ENCODE measurements around the gene PTPRD. TPM values are rescaled to one million over a fixed set of nuclear protein-coding genes. Genes with fewer than 3 reads are reported as not detected.

The PTPRD gene
- total RNA-seq, 4 donors from 2014 or later = 0.78 to 11.7 (median 1.6) TPM

DNA sequence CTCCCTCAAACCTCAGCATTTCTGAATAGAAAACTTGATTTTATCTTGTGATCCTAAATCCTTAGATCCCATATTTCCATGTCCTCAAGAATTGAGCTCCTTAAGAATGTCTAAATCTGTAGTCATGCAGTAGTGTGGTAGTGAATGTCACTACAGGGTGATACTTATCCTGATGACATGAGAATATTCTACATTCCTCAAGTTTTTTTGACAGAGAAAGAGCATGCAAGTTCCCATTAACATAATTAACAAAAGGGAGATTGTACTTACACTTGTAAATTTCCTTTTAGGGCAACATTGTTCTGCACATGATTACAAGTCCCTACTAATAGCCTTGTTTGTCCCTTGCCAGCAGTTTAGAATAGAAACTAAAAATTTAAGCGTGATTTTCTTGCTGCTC is 352.3 kb downstream of the PTPRD start:
- Histone ChIP-seq H3K9me3 (no peaks in the 10 kb centered on the region), H3K27ac (no peak overlapping the region), H3K27me3 (no peaks in the 10 kb centered on the region), H3K4me3 (no peak overlapping the region), H3K36me3 (no peaks in the 10 kb centered on the region), H3K4me1 (no peaks in the 10 kb centered on the region)
- intact Hi-C loops (cut with DNase I; ENCODE audit: low total_unique reads) (no loop called here), in situ Hi-C loops (cut with MboI; ENCODE audit: low sequenced_read_pairs in 4 of 4) (no loop called here)
- TF ChIP-seq, protein P1, sequence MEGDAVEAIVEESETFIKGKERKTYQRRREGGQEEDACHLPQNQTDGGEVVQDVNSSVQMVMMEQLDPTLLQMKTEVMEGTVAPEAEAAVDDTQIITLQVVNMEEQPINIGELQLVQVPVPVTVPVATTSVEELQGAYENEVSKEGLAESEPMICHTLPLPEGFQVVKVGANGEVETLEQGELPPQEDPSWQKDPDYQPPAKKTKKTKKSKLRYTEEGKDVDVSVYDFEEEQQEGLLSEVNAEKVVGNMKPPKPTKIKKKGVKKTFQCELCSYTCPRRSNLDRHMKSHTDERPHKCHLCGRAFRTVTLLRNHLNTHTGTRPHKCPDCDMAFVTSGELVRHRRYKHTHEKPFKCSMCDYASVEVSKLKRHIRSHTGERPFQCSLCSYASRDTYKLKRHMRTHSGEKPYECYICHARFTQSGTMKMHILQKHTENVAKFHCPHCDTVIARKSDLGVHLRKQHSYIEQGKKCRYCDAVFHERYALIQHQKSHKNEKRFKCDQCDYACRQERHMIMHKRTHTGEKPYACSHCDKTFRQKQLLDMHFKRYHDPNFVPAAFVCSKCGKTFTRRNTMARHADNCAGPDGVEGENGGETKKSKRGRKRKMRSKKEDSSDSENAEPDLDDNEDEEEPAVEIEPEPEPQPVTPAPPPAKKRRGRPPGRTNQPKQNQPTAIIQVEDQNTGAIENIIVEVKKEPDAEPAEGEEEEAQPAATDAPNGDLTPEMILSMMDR (IDR thresholded peaks at IDR 0.05 in 4 of 5, conservative IDR thresholded peaks at IDR 0.05 in 1 of 5) = no peak
- no peak for TF ChIP-seq POLR2A (IDR thresholded peaks at IDR 0.05)
- no peak for DNase-seq
- ATAC-seq = no peak

DNA sequence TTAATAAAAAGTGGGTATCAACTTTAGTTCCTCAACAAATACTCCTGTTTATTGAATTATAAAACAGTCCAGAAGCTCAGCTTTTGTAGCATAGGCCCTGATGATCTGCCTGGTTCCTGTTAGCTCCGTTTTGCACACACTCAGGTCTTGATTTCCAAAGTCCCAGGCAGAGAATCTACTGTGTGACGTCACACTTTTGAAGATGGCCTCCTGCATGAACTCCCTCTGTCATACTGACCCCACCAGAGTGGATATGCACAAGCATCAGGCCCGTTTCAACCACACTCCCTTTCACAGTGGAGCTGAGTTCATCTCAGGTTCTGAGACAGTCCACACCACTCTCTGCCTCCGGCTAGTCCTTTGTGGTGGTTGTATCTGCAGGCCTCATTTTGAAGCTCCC is 353.1 kb downstream of the PTPRD start:
- TF ChIP-seq, protein P1 (IDR thresholded peaks at IDR 0.05 in 4 of 5, conservative IDR thresholded peaks at IDR 0.05 in 1 of 5) = no peak
- H3K27ac ChIP-seq = no peak overlapping the region
- no peaks in the 10 kb centered on the region for H3K9me3 ChIP-seq
- DNase-seq = no peak
- no peaks in the 10 kb centered on the region for H3K4me1 ChIP-seq
- no peaks in the 10 kb centered on the region for H3K36me3 ChIP-seq
- in situ Hi-C loops (cut with MboI; ENCODE audit: low sequenced_read_pairs in 4 of 4) = no loop called here
- no peak for ATAC-seq
- H3K27me3 ChIP-seq = no peaks in the 10 kb centered on the region
- intact Hi-C loops (cut with DNase I; ENCODE audit: low total_unique reads) = no loop called here
- H3K4me3 ChIP-seq = no peak overlapping the region

DNA sequence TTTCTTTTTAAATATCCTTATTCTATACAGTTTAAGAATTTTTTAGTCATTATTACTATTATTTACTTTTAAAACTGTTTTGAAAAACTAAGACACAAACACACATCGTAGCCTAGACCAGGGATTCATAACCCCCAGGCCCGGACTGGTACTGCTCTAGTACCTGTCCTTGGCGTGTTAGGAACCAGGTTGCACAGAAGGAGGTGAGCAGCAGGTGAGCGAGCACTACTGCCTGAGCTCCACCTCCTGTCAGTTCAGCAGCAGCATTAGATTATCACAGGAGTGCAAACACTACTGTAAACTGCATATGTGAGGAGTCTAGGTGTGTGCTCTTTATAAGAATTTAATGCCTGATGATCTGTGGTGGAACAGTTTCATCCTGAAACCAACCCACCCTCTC is 357.0 kb downstream of the PTPRD start:
- Histone ChIP-seq H3K36me3 (no peaks in the 10 kb centered on the region), H3K27ac (no peak overlapping the region), H3K27me3 (no peaks in the 10 kb centered on the region), H3K4me3 (no peak overlapping the region), H3K9me3 (no peaks in the 10 kb centered on the region), H3K4me1 (no peaks in the 10 kb centered on the region)
- ATAC-seq (no peak), DNase-seq (no peak)
- in situ Hi-C loops (cut with MboI; ENCODE audit: low sequenced_read_pairs in 4 of 4) (no loop called here), intact Hi-C loops (cut with DNase I; ENCODE audit: low total_unique reads) (no loop called here)
- no peak for TF ChIP-seq POLR2A (IDR thresholded peaks at IDR 0.05)
- TF ChIP-seq, protein P1 (IDR thresholded peaks at IDR 0.05 in 4 of 5, conservative IDR thresholded peaks at IDR 0.05 in 1 of 5) = no peak

DNA sequence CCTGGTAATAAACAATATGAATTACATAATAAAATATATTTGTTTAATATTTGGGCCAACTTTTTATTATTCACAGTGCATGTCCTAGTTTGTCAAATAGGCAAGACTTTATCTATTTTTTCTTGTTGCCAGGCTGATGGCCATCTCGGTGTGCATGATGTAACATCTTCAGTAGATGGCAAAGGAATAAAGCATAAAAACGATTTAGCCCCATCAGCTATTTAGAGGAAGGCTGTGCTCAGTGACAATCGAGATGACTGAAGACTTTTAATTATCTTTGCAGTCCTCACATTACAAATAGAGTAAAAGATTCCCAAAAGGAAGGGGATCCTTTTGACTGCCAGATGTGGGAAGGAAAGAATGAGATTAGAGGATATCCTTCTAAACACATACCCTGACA is 358.5 kb downstream of the PTPRD start:
- intact Hi-C loops (cut with DNase I; ENCODE audit: low total_unique reads) = no loop called here
- H3K9me3 ChIP-seq = no peaks in the 10 kb centered on the region

DNA sequence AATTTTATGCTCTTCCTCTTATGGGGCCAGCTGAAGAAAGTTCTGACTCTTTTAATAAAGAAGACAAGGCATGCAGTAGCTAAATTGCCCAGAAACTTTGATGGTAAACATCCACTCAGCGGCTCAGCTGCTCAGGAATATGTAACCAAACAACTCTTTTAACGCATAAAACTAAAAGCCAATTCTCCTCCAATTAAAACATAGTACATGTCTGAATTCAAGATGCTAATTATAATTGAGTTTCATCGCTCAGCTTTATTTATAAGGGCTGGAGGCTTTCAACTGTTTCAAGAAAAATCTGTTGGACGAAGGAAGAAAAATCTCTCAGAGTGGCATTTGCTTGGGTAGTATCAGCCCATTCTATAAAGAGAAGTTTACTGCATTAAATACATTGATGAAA is 359.5 kb downstream of the PTPRD start:
- no peak for ATAC-seq

More for the DNA sequence above, 358.5 kb downstream of the PTPRD start:
- H3K36me3 ChIP-seq = no peaks in the 10 kb centered on the region
- no peak overlapping the region for H3K4me3 ChIP-seq
- DNase-seq (no peak), ATAC-seq (no peak)
- H3K4me1 ChIP-seq = no peaks in the 10 kb centered on the region
- no peak overlapping the region for H3K27ac ChIP-seq
- in situ Hi-C loops (cut with MboI; ENCODE audit: low sequenced_read_pairs in 4 of 4) = no loop called here
- H3K27me3 ChIP-seq = no peaks in the 10 kb centered on the region
- TF ChIP-seq, protein P1 (IDR thresholded peaks at IDR 0.05 in 4 of 5, conservative IDR thresholded peaks at IDR 0.05 in 1 of 5) = no peak

More for the DNA sequence above, 359.5 kb downstream of the PTPRD start:
- Histone ChIP-seq H3K9me3 (no peaks in the 10 kb centered on the region), H3K4me1 (no peaks in the 10 kb centered on the region), H3K4me3 (no peak overlapping the region), H3K36me3 (no peaks in the 10 kb centered on the region), H3K27ac (no peak overlapping the region), H3K27me3 (no peaks in the 10 kb centered on the region)
- DNase-seq = no peak
- TF ChIP-seq, protein P1 (IDR thresholded peaks at IDR 0.05 in 4 of 5, conservative IDR thresholded peaks at IDR 0.05 in 1 of 5) = no peak
- no peak for TF ChIP-seq POLR2A (IDR thresholded peaks at IDR 0.05)
- in situ Hi-C loops (cut with MboI; ENCODE audit: low sequenced_read_pairs in 4 of 4) = no loop called here
- intact Hi-C loops (cut with DNase I; ENCODE audit: low total_unique reads) = no loop called here
